Bronchial epithelial cell (primary cell): Measurements from ENCODE around the gene VRK2. TPM values are rescaled to one million over a fixed set of nuclear protein-coding genes. Genes with fewer than 3 reads are reported as not detected.
A peak's percentile ranks its signal among the peaks of the same experiment; 100 is the strongest.

Experiments used
- DNase-seq: peaks from one replicate; pipeline ENCODE4 v3.0.0-alpha.2; 2010; ENCODE audit warnings: low read depth
- FAIRE-seq: peaks from 2 replicates; lab custom pipeline; 2011; peaks lifted over from hg19 to GRCh38; lab: Jason Lieb, UNC
- H3K27me3 ChIP-seq: 2 replicates; pipeline ENCODE4 v1.5.1; 2011; ENCODE audit warnings: low read length; ENCODE audit not compliant: control insufficient read depth, insufficient read depth
- H3K36me3 ChIP-seq: 2 replicates; pipeline ENCODE4 v1.5.1; 2011; ENCODE audit warnings: low read length; ENCODE audit not compliant: control insufficient read depth, insufficient read depth
- H3K4me3 ChIP-seq: 2 replicates; pipeline ENCODE4 v1.5.1; 2011; ENCODE audit warnings: mild to moderate bottlenecking, low read depth, low read length, control low read depth
- total RNA-seq: library from RNA; depleted of rRNA; stranded (reverse); fragments of >200 nt; gene quantifications from 2 replicates; pipeline ENCODE4 v1.2.1, GENCODE V29; 2014
- TF ChIP-seq, protein P1 (sequence below): IDR thresholded peaks from 2 replicates; pipeline ENCODE4 v1.5.1; 2011; ENCODE audit warnings: mild to moderate bottlenecking, moderate library complexity, low read length, control low read depth, inconsistent platforms; ENCODE audit not compliant: insufficient read depth, severe bottlenecking

VRK2 gene
- total RNA-seq, 1 donor from 2014 or later: 67.7 TPM

DNA sequence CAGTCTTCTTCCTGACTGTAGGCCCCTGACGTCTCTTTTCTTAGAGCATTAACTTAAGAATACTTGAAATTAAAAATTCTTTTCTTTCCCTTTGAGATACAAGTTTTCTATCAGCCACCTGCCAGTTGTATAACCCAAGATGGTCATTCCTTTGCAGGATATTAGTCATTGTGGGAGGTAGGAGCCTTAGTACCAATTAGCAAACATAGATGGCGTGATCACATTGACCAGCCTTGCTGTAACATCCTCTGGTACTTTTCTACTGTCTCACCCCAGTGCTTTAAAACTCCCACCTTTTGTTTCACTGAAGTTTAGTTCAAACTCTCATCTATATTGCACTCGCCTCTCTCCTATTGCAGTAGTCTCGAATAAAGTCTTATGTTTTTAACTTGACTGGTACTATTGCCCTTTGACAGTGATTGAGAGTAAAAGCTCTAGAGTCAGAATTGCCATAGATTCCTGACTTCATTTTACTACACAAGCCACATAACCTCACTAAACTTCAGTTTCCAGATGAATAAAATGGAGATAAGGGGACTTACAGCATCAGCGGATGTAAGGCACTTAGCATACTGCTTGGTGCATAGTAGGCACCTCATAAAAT, 74.1 kb downstream of the VRK2 start:
- DNase-seq (peak; percentile 18), FAIRE-seq (no peak)
- H3K4me3 ChIP-seq: no peak overlapping the region
- H3K27me3 ChIP-seq: no peaks in the 10 kb centered on the region
- TF ChIP-seq, protein P1, sequence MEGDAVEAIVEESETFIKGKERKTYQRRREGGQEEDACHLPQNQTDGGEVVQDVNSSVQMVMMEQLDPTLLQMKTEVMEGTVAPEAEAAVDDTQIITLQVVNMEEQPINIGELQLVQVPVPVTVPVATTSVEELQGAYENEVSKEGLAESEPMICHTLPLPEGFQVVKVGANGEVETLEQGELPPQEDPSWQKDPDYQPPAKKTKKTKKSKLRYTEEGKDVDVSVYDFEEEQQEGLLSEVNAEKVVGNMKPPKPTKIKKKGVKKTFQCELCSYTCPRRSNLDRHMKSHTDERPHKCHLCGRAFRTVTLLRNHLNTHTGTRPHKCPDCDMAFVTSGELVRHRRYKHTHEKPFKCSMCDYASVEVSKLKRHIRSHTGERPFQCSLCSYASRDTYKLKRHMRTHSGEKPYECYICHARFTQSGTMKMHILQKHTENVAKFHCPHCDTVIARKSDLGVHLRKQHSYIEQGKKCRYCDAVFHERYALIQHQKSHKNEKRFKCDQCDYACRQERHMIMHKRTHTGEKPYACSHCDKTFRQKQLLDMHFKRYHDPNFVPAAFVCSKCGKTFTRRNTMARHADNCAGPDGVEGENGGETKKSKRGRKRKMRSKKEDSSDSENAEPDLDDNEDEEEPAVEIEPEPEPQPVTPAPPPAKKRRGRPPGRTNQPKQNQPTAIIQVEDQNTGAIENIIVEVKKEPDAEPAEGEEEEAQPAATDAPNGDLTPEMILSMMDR: no peak
- H3K36me3 ChIP-seq: peaks cover 2% of the 10 kb centered on the region

DNA sequence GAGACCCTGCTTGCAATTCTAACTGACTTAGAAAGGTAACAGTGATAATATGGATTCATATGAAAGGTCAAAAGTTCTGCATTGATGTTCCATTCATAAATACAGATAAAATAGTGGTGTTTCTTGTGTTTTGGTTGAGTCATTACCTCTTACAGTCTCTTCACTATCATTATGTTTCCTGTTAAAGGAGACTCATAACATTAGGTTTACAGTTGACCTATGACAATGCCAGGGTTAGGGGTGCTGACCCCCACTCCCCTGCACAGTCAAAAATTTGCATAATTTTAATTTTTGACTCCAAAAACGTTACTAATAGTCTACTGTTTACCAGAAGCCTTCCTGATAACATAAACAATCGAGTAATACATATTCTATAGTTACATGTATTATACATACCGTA, 75.4 kb downstream of the VRK2 start:
- Histone ChIP-seq H3K36me3 (peaks cover 2% of the 10 kb centered on the region), H3K4me3 (no peak overlapping the region), H3K27me3 (no peaks in the 10 kb centered on the region)
- FAIRE-seq: no peak
- no peak for DNase-seq
- TF ChIP-seq, protein P1: no peak

DNA sequence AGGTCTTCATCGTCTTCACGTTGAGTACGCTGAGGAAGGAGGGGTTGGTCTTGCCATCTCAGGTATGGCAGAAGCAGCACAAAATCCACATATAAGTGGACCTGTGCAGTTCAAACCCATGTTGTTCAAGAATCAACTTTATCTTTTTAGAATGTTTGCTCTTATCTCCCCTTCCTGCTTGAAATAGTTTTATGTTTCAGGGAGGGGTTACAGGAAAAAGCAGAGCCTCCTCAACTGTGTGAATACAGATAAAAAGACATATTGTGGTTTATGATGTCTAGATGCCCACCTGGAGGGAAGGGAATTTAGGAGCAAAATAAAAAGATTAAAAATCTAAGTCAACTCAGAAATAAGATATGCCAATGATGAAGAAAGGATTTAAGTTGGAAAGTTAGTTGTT, 75.9 kb downstream of the VRK2 start:
- Histone ChIP-seq H3K36me3 (peaks cover 2% of the 10 kb centered on the region), H3K4me3 (no peak overlapping the region), H3K27me3 (no peaks in the 10 kb centered on the region)
- DNase-seq (no peak), FAIRE-seq (no peak)
- TF ChIP-seq, protein P1: no peak

DNA sequence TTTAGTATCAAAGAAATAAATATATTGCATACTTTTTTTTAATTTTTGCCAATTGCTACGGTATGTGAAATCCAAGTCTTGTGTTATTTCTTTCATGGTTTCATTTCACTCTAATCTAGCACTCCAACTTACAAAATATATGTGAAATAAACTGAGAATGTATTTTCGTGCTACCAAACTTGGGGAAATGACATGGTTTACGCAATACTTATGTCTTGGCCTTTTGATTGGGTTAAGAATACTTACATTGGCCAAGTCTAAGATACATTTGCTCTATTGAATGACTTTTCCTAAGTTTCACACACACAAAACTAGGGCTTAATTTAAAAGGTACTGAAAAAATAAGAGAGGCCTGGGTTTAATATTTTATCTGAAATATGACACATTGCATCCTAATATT, 80.5 kb downstream of the VRK2 start:
- TF ChIP-seq, protein P1: no peak
- H3K27me3 ChIP-seq: no peaks in the 10 kb centered on the region
- peaks cover 2% of the 10 kb centered on the region for H3K36me3 ChIP-seq
- DNase-seq (no peak), FAIRE-seq (no peak)
- H3K4me3 ChIP-seq: no peak overlapping the region

DNA sequence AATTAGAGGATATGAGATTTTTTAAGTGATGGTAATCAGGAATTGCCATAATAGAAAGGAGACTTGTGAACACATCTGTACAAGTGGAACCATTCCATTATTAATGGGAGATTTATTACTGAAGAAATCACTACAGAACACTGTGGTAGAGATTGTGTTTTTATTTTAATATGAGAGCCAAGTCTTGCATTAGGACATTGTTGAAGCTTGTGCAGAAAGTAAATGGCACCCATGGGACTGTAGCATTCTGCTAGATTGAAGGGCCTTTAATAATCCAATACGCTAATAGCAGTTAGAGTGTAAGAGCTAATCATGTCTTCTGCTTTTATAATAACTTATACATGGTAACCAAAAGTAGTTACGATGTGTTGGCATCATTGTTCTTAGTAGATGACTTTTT, 83.6 kb downstream of the VRK2 start:
- TF ChIP-seq, protein P1: no peak
- DNase-seq (no peak), FAIRE-seq (no peak)
- no peaks in the 10 kb centered on the region for H3K27me3 ChIP-seq
- no peak overlapping the region for H3K4me3 ChIP-seq
- H3K36me3 ChIP-seq: no peaks in the 10 kb centered on the region
